T-helper 2 cell treated with Interferon-gamma antibody and Interleukin-4, amounts not matched to agents 100 ng/mL and 5 ng/mL, for 36 hours (primary cell): Measurements from ENCODE around the gene CHL1. TPM values are rescaled to one million over a fixed set of nuclear protein-coding genes. Genes with fewer than 3 reads are reported as not detected.
"Not testable (repeated sequence)": the region's sequence is repeated elsewhere in the genome, so short reads cannot be mapped to it uniquely, and the experiment has no call there.

ENCODE experiments used
- intact Hi-C: fragments of 100-400 bp; cut with micrococcal nuclease; formaldehyde crosslinking; loops from one replicate; pipeline ENCODE4 v1.15.1; 2023
- total RNA-seq: library from RNA; stranded (reverse); gene quantifications from 2 replicates; pipeline ENCODE4 v1.2.3, GENCODE V29; 2022

CHL1 gene
- total RNA-seq, 1 donor from 2014 or later: not detected

DNA sequence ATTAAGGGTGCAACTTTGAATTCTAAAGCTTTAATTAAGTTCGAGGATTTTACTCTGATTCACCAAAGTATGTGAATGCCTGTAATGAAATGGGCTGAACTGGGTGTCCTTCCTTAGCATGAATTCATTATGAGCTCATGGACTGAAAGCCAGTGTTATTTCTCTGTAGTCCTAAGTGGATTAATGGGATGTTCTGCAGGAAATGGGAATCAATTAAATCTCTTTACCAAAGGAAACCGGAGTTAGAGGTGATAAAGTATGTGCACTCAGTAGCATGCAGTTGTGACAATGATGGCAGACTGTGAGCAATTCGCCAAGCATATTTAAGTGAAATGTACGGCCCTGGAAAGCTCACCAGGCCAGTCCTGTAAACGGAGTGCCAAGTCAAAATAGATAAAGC is 138.7 kb downstream of the CHL1 start:
- intact Hi-C loops: no loop called here

DNA sequence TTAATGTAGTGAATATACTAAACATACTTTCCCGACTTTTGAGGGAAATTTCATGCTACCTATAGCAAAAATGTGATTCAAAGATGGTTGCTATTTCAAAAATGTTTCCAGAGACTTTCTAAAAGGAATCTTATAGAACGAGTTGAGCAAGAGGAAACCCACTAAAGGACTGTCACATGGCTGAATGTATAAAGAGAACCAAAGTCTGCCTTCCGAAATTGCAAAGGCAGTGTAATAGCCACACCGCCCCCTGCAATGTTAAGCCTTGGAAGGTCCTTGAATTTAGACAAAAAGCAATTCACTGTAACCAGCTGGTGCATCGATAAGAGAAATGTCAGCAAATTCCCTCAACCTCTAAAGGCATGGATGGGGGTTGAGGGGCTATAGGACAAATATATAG is 142.8 kb downstream of the CHL1 start:
- intact Hi-C loops: no loop called here

DNA sequence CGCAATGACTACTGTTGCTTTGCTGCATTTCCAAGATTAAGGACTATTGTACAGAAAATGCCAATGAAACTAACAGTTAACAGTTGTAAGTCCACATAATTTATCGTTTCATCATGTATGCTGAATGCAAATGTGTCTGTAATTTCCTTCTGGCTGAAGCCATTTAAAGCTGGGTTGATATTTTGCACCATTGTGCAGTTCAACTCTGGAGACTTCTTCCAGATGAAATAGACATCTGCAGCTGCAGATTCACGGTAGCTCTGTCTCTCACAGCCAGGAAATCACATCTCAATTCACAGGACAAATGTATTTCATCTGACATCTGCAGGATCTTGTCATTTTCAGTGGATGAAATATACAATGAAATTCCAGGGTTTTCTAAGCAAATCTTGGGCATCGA is 145.4 kb downstream of the CHL1 start:
- intact Hi-C loops: no loop called here

GRCh38 chr3:346186-346585 is 149.6 kb downstream of the CHL1 start:
- intact Hi-C loops: no loop called here

- intact Hi-C loops: no loop called here
Measured at GRCh38 chr3:347581-347980, 151.0 kb downstream of the CHL1 start.

DNA sequence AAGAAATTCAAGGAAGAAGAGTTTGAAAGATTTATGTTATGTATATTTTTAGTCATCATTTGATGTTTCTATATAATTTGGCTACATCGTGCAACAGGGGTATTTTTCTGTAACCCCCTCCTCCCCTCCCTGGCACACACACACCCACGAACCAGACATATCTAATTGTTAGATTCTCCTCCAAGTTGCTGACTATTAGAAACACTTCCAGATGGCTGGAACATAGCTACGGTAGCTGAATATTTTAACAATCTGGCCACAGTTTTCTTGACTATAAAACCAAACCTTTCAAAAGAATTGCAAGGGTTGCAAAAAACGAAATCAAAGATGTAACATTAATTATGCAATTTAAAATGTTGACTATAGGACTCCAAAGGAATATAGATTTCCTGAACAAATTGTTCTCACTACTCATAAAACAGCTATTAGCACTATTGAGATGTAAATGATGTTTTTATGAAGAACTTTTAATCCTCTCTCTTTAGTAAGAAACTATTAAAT is 154.4 kb downstream of the CHL1 start:
- intact Hi-C loops: no loop called here

DNA sequence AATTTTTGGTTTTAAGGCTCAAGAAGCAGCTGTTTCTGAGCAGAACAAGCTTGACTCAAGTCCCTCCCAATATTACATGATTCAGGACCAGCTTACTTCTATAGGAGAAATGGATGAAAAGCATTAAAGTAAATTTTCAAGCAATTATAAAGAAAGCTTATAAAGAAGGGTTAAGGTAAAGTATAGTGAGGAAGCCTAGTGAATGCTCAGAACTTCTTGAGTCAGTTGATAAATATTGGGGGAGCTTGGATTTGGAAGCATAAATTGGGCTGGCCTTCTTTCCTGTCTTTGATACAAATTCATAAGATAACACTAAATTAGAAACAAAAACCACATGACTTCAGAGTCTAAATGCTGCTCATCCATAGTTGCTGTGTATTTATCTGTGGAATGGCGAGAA is 156.0 kb downstream of the CHL1 start:
- intact Hi-C loops: no loop called here

DNA sequence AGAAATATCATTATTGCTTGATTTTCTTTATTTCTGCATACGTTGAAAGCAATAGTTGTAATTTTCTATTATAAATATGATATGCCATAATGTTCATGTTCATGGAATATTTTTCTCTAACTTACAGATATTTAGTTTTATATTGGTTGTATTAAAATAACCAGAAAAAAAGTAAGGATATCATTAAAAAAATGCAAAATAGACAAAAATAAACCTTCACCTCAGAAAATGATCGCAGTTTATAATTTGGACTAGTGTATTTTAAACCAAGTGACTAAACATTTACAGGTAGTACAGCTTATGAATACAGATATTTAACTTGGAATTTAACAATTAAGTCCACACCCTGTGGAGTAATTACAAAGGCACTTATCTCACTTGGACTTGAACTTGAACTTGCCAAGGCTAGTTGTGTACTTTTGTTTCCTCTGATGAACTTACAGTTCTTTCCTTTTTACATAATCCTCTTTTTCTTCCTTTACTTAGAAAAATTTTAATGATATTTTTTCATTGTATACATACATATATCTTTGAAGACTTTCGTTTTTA is 156.7 kb downstream of the CHL1 start:
- intact Hi-C loops: no loop called here

GRCh38 chr3:354432-354831 is 157.9 kb downstream of the CHL1 start:
- intact Hi-C loops: no loop called here

DNA sequence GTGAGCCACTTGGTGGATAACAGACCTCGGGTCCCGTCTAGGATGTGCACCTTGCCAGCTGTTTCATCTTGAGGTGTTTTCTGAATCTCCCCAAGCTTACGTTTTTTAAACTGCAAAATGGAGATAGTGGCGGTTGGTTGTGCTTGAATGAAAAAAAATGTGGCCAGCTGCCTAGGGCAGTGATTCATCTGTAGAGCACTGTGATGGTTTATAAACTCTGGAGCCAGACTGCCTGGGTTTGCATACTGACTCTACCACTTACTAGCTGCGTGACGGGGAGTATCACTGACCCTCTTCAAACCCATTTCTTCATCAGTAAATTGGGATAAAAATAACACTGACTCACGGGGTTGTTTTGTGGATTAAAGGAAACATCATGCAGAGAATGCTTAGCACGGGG is 159.1 kb downstream of the CHL1 start:
- intact Hi-C loops: no loop called here

DNA sequence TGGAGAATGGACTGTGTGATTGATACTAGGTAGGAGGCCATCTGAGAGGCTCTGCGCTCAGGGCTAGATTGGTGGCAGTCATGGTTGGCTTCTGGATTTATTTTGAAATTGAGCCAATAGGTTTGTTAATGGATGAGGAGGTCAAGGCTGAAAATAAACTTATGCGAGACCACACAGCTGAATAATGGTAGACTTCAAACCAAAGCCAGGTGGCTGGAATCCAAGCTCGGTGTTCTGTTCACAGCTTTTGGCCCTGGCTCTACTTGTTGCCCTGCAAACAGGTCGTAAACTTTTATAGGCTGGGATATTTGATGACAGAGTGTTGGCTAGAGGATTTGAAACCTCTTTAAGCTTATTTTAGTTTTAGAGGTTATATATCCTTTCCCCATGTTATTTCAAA is 160.4 kb downstream of the CHL1 start:
- intact Hi-C loops: no loop called here

GRCh38 chr3:359672-360071 is 163.1 kb downstream of the CHL1 start:
- intact Hi-C loops: no loop called here

DNA sequence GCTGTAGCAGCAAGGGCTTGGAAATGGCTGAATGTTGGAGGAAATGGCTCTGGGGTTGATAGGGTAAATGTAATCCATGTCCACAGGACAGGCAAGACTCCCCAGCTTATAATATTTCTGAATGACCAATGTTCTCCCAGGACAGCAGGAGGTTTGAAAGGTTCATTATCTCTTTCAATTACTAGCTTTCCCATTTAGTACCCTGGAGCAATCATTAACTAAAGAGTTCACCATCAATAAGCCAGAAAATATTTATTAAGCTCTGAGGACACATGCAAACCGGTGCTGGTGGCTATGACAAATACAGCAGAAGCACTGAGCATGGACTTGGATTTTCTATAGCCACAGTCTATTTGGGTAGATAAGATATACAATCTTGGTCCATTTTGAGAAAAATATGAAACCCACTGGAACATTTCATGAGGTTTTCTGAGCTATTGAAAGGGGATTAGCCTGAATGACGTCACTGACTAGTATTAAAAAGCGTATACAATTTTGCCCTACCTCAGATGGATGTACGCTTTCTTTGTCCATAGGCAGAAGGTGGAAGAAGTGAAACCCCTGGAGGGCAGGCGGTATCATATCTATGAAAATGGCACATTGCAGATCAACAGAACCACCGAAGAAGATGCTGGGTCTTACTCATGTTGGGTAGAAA is 166.2 kb downstream of the CHL1 start:
- intact Hi-C loops: no loop called here

DNA sequence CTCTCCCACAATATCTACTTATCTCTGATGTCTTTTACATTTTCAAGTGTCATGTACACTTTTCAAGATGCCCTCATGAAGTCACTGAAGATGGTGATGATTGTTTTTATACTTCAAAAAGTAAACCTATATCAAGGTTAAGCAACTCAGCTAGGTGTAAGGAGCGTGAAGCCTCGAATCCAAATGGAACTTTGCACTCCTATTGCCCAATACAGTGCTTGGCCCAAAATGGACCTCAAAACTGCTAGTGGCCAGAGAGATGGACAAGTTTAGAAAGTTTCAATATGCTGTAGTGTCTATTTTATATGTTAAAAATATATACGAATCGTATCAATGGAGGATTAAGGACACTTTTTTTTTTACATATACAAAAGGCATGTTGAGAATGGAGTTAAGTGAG is 167.7 kb downstream of the CHL1 start:
- intact Hi-C loops: no loop called here

DNA sequence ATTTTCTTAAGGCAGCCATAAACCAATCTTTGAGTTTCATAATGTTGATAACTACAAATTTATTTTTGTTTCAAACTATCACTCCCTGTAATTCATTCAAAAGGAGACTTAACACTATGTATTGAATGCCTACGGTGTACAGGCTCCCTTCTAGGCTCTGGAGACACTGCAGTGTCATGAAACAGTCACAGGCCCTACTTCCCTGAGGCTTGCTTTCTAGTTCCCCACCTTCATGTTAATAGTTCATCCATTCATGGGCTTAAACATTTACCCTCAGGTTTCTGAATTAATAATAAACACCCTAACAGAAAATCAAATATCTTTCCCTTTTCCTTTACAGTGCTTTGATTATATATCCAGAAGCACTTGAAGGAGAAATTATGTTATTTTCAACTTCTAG is 168.7 kb downstream of the CHL1 start:
- intact Hi-C loops: no loop called here

DNA sequence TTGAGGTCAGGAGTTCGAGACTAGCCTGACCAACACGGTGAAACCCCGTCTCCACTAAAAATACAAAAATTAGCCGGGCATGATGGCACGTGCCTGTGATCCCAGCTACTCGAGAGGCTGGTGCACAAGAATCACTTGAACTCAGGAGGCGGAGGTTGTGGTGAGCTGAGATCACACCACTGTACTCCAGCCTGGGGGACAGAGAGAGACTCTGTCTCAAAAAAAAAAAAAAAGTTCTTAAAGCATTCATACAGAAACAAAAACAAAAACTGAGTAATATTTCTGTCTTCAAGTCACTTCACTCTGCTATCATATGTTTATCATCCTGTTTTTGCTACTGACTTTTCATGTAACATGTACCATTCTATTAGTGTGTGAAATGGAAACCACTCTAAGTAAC is 169.7 kb downstream of the CHL1 start:
- intact Hi-C loops: not testable (repeated sequence)

GRCh38 chr3:373193-373779 is 176.7 kb downstream of the CHL1 start:
- intact Hi-C loops: no loop called here

- intact Hi-C loops: no loop called here
Measured at GRCh38 chr3:374459-374858, 177.9 kb downstream of the CHL1 start.

- intact Hi-C loops: no loop called here
Measured at GRCh38 chr3:377158-377561, 180.6 kb downstream of the CHL1 start.

- intact Hi-C loops: no loop called here
Measured at GRCh38 chr3:380801-381200, 184.2 kb downstream of the CHL1 start.

DNA sequence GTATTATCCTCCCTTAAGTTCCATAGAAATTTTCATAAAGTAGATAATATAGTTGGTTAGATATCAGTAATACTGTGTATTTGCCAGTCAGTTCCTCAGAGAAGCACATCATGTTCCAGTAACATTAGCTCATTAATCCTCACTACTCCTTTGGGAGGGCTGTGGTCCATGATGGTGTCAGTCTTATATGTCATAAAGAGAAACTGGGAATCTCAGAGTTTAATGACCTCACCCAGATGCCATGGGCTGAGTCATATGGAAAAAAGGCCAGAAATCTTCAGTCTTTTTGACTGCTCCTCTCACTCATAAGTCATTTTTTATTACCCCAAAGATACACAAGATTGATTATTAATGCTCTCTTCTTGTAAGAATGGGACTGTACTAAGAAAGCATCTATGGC is 188.6 kb downstream of the CHL1 start:
- intact Hi-C loops: no loop called here

GRCh38 chr3:394775-395174 is 198.2 kb downstream of the CHL1 start:
- intact Hi-C loops: no loop called here

DNA sequence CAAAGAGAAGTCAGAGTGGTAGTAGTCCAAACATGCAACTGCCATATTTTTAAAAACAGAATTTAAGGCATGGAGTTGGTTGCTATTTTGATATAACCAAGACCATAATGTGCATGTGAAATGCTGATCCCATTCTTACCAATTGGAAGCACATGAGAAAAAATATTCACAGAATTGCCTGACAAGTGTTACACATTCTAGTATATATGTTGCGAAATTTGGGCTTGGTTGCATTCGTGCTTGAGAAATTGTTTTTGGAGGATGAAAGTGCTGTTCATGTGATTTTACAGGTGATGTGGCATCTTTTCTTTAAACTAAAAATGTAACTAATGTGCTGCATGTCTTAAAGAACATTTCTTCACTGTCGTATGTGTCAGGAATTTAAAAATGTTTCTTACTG is 199.7 kb downstream of the CHL1 start:
- intact Hi-C loops: no loop called here
